ENCODE measurements around the gene ADAMTSL1. TPM values are rescaled to one million over a fixed set of nuclear protein-coding genes. Genes with fewer than 3 reads are reported as not detected.

ADAMTSL1 gene
- total and polyA plus RNA-seq, 9 of the 15 experiments (the other 6 are each of a cell fraction or from before 2014, with no cell fraction given): 0.01 TPM; not detected in 8

DNA sequence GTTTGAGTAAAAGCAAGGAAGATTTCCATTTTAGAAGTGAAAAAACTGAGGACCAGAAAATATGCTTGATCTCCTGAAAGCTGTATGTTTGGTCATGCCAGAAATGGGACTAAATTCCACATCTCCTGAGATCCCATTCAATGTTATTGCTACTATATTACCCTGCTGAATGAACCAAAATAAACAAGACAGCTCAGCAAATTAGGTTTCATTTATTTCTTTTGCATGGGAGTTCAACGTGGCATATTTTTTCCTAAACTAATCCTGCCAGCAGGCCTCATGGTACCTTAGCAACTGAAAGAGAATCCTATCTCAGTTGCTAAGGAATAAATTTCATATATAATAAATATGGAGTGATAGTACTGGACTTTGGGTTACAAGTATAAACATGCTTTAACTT, 101.7 kb downstream of the ADAMTSL1 start:
- no peaks in the 10 kb centered on the region for H3K9me3 ChIP-seq (replicated peaks; ENCODE audit: control insufficient read depth, insufficient read depth, low read depth, low read length)
- DNase-seq (ENCODE audit: extremely low read depth in 1 of 4, low spot score in 3 of 4): no peak

More for the DNA sequence above, 101.7 kb downstream of the ADAMTSL1 start:
- FAIRE-seq: no peak
- in situ Hi-C loops (cut with MboI) (no loop called here), intact Hi-C loops (cut with micrococcal nuclease) (no loop called here)
- no peaks in the 10 kb centered on the region for H3K4me1 ChIP-seq (replicated peaks in 1 of 2; ENCODE audit: control insufficient read depth in 2 of 2, insufficient read depth in 2 of 2, low read length in 2 of 2)
- no peaks in the 10 kb centered on the region for H3K79me2 ChIP-seq (ENCODE audit: control insufficient read depth, insufficient read depth, low read length)
- H4K20me1 ChIP-seq (replicated peaks; ENCODE audit: control insufficient read depth, insufficient read depth, low read length): no peaks in the 10 kb centered on the region
- H3K4me2 ChIP-seq (ENCODE audit: insufficient read depth, low read length): no peak overlapping the region
- ChIA-PET POLR2A (no interaction called here), CTCF (ENCODE audit: low intra/inter-chr PET ratio) (no interaction called here)
- H3K27ac ChIP-seq (ENCODE audit: extremely low read depth, low read depth, low read length): no peak overlapping the region
- 0% methylated on average over 1 of the region's 1 CpG for WGBS (ENCODE audit: insufficient coverage, low coverage, missing lambda C conversion rate)
- no peaks in the 10 kb centered on the region for H3K9me1 ChIP-seq (ENCODE audit: control insufficient read depth, insufficient read depth, low read length)
- no peak for TF ChIP-seq MCM3 (IDR thresholded peaks at IDR 0.05)
- TF ChIP-seq MCM5 (IDR thresholded peaks at IDR 0.05; ENCODE audit: low read depth): no peak
- no peak for TF ChIP-seq ZNF644 (tag; IDR thresholded peaks at IDR 0.05; ENCODE audit: low read depth)
- TF ChIP-seq FOXK2 (conservative IDR thresholded peaks at IDR 0.05 in 1 of 2, IDR thresholded peaks at IDR 0.05 in 1 of 2; ENCODE audit: low read depth in 2 of 2): no peak
- TF ChIP-seq, protein P1, sequence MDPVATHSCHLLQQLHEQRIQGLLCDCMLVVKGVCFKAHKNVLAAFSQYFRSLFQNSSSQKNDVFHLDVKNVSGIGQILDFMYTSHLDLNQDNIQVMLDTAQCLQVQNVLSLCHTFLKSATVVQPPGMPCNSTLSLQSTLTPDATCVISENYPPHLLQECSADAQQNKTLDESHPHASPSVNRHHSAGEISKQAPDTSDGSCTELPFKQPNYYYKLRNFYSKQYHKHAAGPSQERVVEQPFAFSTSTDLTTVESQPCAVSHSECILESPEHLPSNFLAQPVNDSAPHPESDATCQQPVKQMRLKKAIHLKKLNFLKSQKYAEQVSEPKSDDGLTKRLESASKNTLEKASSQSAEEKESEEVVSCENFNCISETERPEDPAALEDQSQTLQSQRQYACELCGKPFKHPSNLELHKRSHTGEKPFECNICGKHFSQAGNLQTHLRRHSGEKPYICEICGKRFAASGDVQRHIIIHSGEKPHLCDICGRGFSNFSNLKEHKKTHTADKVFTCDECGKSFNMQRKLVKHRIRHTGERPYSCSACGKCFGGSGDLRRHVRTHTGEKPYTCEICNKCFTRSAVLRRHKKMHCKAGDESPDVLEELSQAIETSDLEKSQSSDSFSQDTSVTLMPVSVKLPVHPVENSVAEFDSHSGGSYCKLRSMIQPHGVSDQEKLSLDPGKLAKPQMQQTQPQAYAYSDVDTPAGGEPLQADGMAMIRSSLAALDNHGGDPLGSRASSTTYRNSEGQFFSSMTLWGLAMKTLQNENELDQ (CRISPR knock-in tag; IDR thresholded peaks at IDR 0.05; ENCODE audit: borderline replicate concordance): no peak
- TF ChIP-seq JUND (IDR thresholded peaks at IDR 0.05; ENCODE audit: borderline replicate concordance, low read depth, low read length): no peak
- TF ChIP-seq JUND (tag; IDR thresholded peaks at IDR 0.05; ENCODE audit: borderline replicate concordance, low read depth, low read length): no peak
- TF ChIP-seq ZNF217 (CRISPR knock-in tag; IDR thresholded peaks at IDR 0.05): no peak
- TF ChIP-seq ZNF717 (CRISPR knock-in tag; IDR thresholded peaks at IDR 0.05): no peak
- no peak for TF ChIP-seq ZNF23 (CRISPR knock-in tag; IDR thresholded peaks at IDR 0.05)
- no peak for TF ChIP-seq EP400 (IDR thresholded peaks at IDR 0.05)
- no peak for TF ChIP-seq PTRF (tag; IDR thresholded peaks at IDR 0.05)
- no peak for TF ChIP-seq ZNF274 (IDR thresholded peaks at IDR 0.05; ENCODE audit: borderline replicate concordance, low read depth, low read length)
- TF ChIP-seq, protein P2, sequence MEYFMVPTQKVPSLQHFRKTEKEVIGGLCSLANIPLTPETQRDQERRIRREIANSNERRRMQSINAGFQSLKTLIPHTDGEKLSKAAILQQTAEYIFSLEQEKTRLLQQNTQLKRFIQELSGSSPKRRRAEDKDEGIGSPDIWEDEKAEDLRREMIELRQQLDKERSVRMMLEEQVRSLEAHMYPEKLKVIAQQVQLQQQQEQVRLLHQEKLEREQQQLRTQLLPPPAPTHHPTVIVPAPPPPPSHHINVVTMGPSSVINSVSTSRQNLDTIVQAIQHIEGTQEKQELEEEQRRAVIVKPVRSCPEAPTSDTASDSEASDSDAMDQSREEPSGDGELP (CRISPR knock-in tag; IDR thresholded peaks at IDR 0.05; ENCODE audit: borderline replicate concordance): no peak
- no peak for TF ChIP-seq MECOM (CRISPR knock-in tag; IDR thresholded peaks at IDR 0.05)
- no peak for TF ChIP-seq MED1 (CRISPR knock-in tag; IDR thresholded peaks at IDR 0.05; ENCODE audit: borderline replicate concordance)
- no peak for TF ChIP-seq MAFG (tag; conservative IDR thresholded peaks at IDR 0.05)
- TF ChIP-seq MTA3 (IDR thresholded peaks at IDR 0.05; ENCODE audit: borderline replicate concordance): no peak
- TF ChIP-seq KDM2B (CRISPR knock-in tag; IDR thresholded peaks at IDR 0.05): no peak
- no peak for TF ChIP-seq NFYB (IDR thresholded peaks at IDR 0.05; ENCODE audit: extremely low read depth, insufficient read length)
- ATAC-seq: no peak
- H3K27me3 ChIP-seq (ENCODE audit: control insufficient read depth in 2 of 2, insufficient read depth in 2 of 2, low read length in 2 of 2): no peaks in the 10 kb centered on the region
- BruUV-seq (replicated peaks): no TSS peak
- H3K9ac ChIP-seq (ENCODE audit: insufficient read depth in 1 of 2, low read depth in 2 of 2, low read length in 2 of 2): no peak overlapping the region
- H3K4me3 ChIP-seq: no peak overlapping the region
- no peaks in the 10 kb centered on the region for H3K36me3 ChIP-seq (ENCODE audit: control insufficient read depth, insufficient read depth, low read length)
- no peak overlapping the region for H2AFZ ChIP-seq (ENCODE audit: low read depth, low read length)

Measured in K562 (cell line).